ENCODE data around the gene FCGR2B. TPM values are rescaled to one million over a fixed set of nuclear protein-coding genes. Genes with fewer than 3 reads are reported as not detected.

Gene FCGR2B
- total RNA-seq, 4 donors from 2014 or later, result 18.6 to 50.9 (median 32.3) TPM

DNA sequence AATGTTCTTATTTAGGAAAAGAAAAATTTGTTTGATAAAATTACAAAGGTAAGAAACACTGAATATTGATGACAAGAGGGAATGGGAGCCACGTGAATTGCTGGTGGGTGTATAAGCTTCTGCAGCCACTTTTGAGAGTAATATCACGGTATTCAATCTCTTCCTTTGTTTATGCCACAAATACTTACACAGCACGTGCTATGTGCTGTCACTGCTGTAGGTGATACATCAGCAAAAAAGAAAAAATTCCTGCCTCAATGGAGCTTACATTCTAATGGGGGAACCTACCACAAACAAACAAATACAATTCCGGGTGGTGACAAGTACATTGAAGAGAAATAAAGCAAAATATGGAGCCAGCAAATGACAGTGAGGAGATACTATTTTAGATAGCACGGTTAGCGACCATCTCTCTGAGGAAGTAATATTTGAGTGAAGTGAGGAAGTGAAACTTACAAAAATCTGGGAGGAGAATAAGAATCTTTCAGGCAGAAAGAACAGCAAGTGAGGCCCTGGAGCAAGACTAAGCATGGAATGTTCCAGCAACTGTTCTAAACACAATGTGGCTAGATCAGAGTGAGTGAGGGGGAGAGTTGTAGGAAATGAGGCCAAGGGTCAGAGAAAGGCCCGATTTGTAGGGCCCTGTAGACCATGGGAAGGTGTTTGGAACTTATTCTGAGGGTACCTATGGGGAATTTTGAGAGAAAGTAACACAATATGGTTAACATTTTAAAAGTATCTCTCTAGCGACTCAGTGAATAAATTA, 55.8 kb downstream of the FCGR2B start:
- DNase-seq (ENCODE audit: low spot score in 2 of 2), result no peak
- 66 to 71% methylated on average over 8 of the region's 8 CpGs for WGBS, 2 donors
- Histone ChIP-seq H3K9me3 (no peaks in the 10 kb centered on the region), H3K4me1 (no peaks in the 10 kb centered on the region), H3K27me3 (peaks cover 0 to 4% of the 10 kb centered on the region in 2 donors), H3K36me3 (no peaks in the 10 kb centered on the region), H3K27ac (no peak overlapping the region), H3K4me3 (no peak overlapping the region)
- TF ChIP-seq, protein P1, sequence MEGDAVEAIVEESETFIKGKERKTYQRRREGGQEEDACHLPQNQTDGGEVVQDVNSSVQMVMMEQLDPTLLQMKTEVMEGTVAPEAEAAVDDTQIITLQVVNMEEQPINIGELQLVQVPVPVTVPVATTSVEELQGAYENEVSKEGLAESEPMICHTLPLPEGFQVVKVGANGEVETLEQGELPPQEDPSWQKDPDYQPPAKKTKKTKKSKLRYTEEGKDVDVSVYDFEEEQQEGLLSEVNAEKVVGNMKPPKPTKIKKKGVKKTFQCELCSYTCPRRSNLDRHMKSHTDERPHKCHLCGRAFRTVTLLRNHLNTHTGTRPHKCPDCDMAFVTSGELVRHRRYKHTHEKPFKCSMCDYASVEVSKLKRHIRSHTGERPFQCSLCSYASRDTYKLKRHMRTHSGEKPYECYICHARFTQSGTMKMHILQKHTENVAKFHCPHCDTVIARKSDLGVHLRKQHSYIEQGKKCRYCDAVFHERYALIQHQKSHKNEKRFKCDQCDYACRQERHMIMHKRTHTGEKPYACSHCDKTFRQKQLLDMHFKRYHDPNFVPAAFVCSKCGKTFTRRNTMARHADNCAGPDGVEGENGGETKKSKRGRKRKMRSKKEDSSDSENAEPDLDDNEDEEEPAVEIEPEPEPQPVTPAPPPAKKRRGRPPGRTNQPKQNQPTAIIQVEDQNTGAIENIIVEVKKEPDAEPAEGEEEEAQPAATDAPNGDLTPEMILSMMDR (IDR thresholded peaks at IDR 0.05), result no peak
- TF ChIP-seq EP300 (IDR thresholded peaks at IDR 0.05) (no peak), POLR2A (IDR thresholded peaks at IDR 0.05) (no peak)

DNA sequence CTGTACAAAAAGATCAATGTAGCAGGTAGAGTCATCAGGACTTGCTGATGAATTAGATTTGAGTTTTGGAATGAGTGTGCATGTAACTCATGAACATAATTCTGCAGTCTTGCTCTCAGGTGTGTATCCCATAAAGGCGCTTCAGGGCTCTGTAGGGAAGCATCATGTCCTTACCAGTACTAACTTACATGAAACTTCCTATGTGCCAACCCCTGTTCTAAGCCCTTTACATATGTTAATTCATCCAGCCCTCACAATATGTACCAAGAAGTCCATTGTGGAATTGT, 56.3 kb downstream of the FCGR2B start:
- no peak for DNase-seq (ENCODE audit: low spot score in 2 of 2)
- no peak overlapping the region for H3K4me3 ChIP-seq
- no peaks in the 10 kb centered on the region for H3K9me3 ChIP-seq
- H3K27ac ChIP-seq, result no peak overlapping the region
- TF ChIP-seq, protein P1 (IDR thresholded peaks at IDR 0.05), result no peak
- TF ChIP-seq POLR2A (IDR thresholded peaks at IDR 0.05), result no peak
- TF ChIP-seq EP300 (IDR thresholded peaks at IDR 0.05), result no peak
- no peaks in the 10 kb centered on the region for H3K36me3 ChIP-seq
- WGBS, 2 donors, result 95 to 100% methylated on average over 1 of the region's 1 CpG
- H3K27me3 ChIP-seq, result peaks cover 0 to 4% of the 10 kb centered on the region in 2 donors
- no peaks in the 10 kb centered on the region for H3K4me1 ChIP-seq

DNA sequence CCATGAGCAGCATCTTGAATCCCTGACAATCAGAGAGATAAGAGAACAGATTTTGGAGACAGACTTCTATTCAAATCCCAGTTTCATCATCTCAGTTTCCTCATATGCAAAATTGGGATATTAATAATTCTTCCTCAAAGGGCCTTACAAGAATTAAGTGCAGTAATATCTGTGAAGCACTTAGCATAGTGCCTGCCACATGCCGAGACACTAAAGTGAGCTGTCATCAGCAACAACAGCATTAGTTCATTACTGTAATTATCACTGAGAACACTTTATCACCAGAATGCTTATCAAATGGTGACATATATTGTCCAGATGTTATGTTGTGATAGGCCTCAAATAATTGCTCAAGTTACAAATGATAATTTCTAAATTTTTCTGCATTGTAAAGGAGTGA, 57.5 kb downstream of the FCGR2B start:
- 89 to 96% methylated on average over 1 of the region's 1 CpG for WGBS, 2 donors
- Histone ChIP-seq H3K27ac (no peak overlapping the region), H3K9me3 (no peaks in the 10 kb centered on the region), H3K27me3 (peaks cover 0 to 4% of the 10 kb centered on the region in 2 donors), H3K36me3 (no peaks in the 10 kb centered on the region), H3K4me1 (peaks cover 0 to 2% (median under 1%) of the 10 kb centered on the region in 4 donors), H3K4me3 (no peak overlapping the region)
- TF ChIP-seq, protein P1 (IDR thresholded peaks at IDR 0.05), result no peak
- TF ChIP-seq POLR2A (IDR thresholded peaks at IDR 0.05) (no peak), EP300 (IDR thresholded peaks at IDR 0.05) (no peak)
- no peak for DNase-seq (ENCODE audit: low spot score in 2 of 2)

DNA sequence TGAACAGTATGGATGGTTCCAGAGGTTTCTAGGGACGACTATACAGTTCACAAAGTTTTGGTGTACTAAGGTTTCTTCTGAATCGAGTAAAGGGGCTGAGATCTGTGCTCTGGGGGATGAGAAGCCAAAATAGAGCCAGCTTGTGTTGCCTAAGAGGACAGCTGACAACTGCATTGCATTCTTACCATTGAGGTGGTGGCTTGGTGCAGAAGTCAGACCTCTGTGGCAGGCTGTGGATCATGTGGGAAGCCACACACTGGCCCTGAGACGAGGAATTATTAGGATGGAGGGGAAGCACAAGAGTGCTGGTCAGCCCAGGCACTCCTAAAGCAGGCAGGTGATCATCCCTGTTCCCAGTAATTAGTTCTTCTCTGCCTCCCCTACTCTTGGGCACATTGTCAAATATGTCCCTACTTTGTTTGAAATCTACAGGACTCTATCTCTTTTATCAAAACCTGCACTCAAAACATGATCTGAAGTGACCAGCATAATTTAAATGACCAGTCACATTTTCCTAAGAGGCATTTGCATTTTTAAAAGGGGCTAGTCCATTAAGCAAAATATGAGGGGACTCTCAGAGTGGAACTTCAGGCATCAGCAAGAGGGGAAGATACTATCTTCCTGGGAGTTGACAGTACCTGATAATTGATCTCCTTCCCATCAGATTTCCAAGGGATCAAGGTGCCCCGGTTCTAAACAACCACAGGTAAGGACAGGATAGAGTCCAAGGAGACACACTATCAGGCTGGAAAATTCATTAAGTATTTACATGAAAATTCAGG, 58.2 kb downstream of the FCGR2B start, which contains the start of gene FCRLB:
TSS of gene FCRLB (plus strand) at position 589 of the 782 bp plus-strand sequence. CDS start 1,129 bp downstream, outside the sequence.
- WGBS, 2 donors, result 48 to 59% methylated on average over 4 of the region's 4 CpGs
- no peak for TF ChIP-seq POLR2A (IDR thresholded peaks at IDR 0.05)
- TF ChIP-seq, protein P1 (IDR thresholded peaks at IDR 0.05), result no peak
- TF ChIP-seq EP300 (IDR thresholded peaks at IDR 0.05), result no peak
- H3K4me3 ChIP-seq, result no peak within 1 kb of the TSS
- peaks cover 0 to 7% (median 3%) of the 10 kb centered on the region in 4 donors for H3K4me1 ChIP-seq
- no peaks in the 10 kb centered on the region for H3K9me3 ChIP-seq
- H3K27me3 ChIP-seq, result peaks cover 0 to 1% of the 10 kb centered on the region in 2 donors
- H3K36me3 ChIP-seq, result no peaks in the 10 kb centered on the region
- H3K27ac ChIP-seq, result no peak within 1 kb of the TSS
- no peak for DNase-seq (ENCODE audit: low spot score in 2 of 2)
